CD14-positive monocyte (primary cell): Measurements from ENCODE around the gene EEFSEC. TPM values are rescaled to one million over a fixed set of nuclear protein-coding genes. Genes with fewer than 3 reads are reported as not detected.

Experiments
- DNase-seq, 3 donors: peaks; one replicate each; pipeline ENCODE4 v3.0.0-alpha.2; 2011 to 2022
- H2AFZ ChIP-seq: 2 replicates; pipeline ENCODE4 v1.6.0; 2012; ENCODE audit warnings: mild to moderate bottlenecking, low read depth, low read length, inconsistent platforms; ENCODE audit not compliant: insufficient read depth, poor library complexity, severe bottlenecking
- H3K27ac ChIP-seq, 2 donors: 1 replicate in 1 of 2; 2 replicates in 1 of 2; pipeline ENCODE4 v1.5.1; 2012 to 2013; ENCODE audit warnings: low read length in 2 of 2, control low read depth in 1 of 2, inconsistent platforms in 1 of 2, low read depth in 1 of 2, mild to moderate bottlenecking in 1 of 2
- H3K27me3 ChIP-seq, 2 donors: one replicate each; pipeline versions ENCODE4 v1.6.0 to v1.6.1; 2011 to 2013; ENCODE audit warnings: low read length in 2 of 2; ENCODE audit not compliant: control insufficient read depth in 2 of 2, insufficient read depth in 2 of 2
- H3K36me3 ChIP-seq, 2 donors: replicated peaks in 1 of 2; 1 replicate in 1 of 2; 2 replicates in 1 of 2; pipeline versions ENCODE4 v1.5.1 to v1.6.1; 2012 to 2013; ENCODE audit warnings: low read length in 2 of 2, control low read depth in 1 of 2, inconsistent platforms in 1 of 2, mild to moderate bottlenecking in 1 of 2; ENCODE audit not compliant: insufficient read depth in 2 of 2, control insufficient read depth in 1 of 2
- H3K4me1 ChIP-seq, 2 donors: 1 replicate in 1 of 2; 2 replicates in 1 of 2; pipeline versions ENCODE4 v1.5.1 to v1.6.1; 2012 to 2013; ENCODE audit warnings: low read length in 2 of 2, control low read depth in 1 of 2, inconsistent platforms in 1 of 2, mild to moderate bottlenecking in 1 of 2, moderate library complexity in 1 of 2; ENCODE audit not compliant: insufficient read depth in 2 of 2, control insufficient read depth in 1 of 2
- H3K4me2 ChIP-seq: replicated peaks from 2 replicates; pipeline ENCODE3; 2012; ENCODE audit warnings: low read length, moderate library complexity, mild to moderate bottlenecking; ENCODE audit not compliant: poor library complexity, severe bottlenecking; ENCODE audit errors: extremely low read depth
- H3K4me3 ChIP-seq, 3 experiments: fragments of 200-600 bp in 1 of 3; sonication (generic) in 1 of 3; replicated peaks in 1 of 3; 1 replicate in 2 of 3; 2 replicates in 1 of 3; pipeline ENCODE4 v1.5.1; 2011 to 2013; ENCODE audit warnings: low read length in 3 of 3, mild to moderate bottlenecking in 3 of 3, control low read depth in 2 of 3, low read depth in 2 of 3, inconsistent platforms in 1 of 3, moderate library complexity in 1 of 3
- H3K79me2 ChIP-seq: 2 replicates; pipeline ENCODE4 v1.6.0; 2012; ENCODE audit warnings: mild to moderate bottlenecking, control low read depth, inconsistent platforms, low read length, moderate library complexity; ENCODE audit not compliant: insufficient read depth
- H3K9ac ChIP-seq: 2 replicates; pipeline ENCODE4 v1.6.0; 2017; ENCODE audit warnings: low read length, mild to moderate bottlenecking; ENCODE audit not compliant: insufficient read depth, poor library complexity, severe bottlenecking
- H3K9me3 ChIP-seq, 2 donors: replicated peaks in 1 of 2; 1 replicate in 1 of 2; 2 replicates in 1 of 2; pipeline versions ENCODE4 v1.5.1 to v1.6.1; 2012 to 2013; ENCODE audit warnings: low read length in 2 of 2, control low read depth in 1 of 2; ENCODE audit not compliant: control insufficient read depth in 1 of 2, insufficient read depth in 1 of 2
- H4K20me1 ChIP-seq: 2 replicates; pipeline ENCODE4 v1.6.0; 2012; ENCODE audit warnings: mild to moderate bottlenecking, low read length, control low read depth, moderate library complexity; ENCODE audit not compliant: insufficient read depth
- H3K27ac Mint-ChIP-seq, 7 donors: one replicate each; pipeline ENCODE4 v1.8.0; 2020; ENCODE audit warnings: mild to moderate bottlenecking in 7 of 7, mixed read lengths in 7 of 7, moderate library complexity in 6 of 7, inconsistent platforms in 2 of 7
- H3K27me3 Mint-ChIP-seq, 3 donors: one replicate each; pipeline ENCODE4 v1.8.0; 2021 to 2022; ENCODE audit warnings: low read depth in 3 of 3, mild to moderate bottlenecking in 3 of 3, mixed read lengths in 3 of 3, moderate library complexity in 3 of 3, inconsistent platforms in 1 of 3
- H3K36me3 Mint-ChIP-seq, 2 donors: one replicate each; pipeline ENCODE4 v1.8.0; 2020; ENCODE audit warnings: mixed read lengths in 2 of 2, inconsistent platforms in 1 of 2, mild to moderate bottlenecking in 1 of 2
- H3K4me1 Mint-ChIP-seq: one replicate; pipeline ENCODE4 v1.8.0; 2020; ENCODE audit warnings: mild to moderate bottlenecking, mixed read lengths
- H3K4me3 Mint-ChIP-seq, 2 donors: one replicate each; pipeline ENCODE4 v1.8.0; 2020; ENCODE audit warnings: mild to moderate bottlenecking in 2 of 2, mixed read lengths in 2 of 2, moderate library complexity in 1 of 2
- H3K9me3 Mint-ChIP-seq, 7 donors: one replicate each; pipeline ENCODE4 v1.8.0; 2020 to 2022; ENCODE audit warnings: mixed read lengths in 7 of 7, mild to moderate bottlenecking in 6 of 7, moderate library complexity in 6 of 7, inconsistent platforms in 2 of 7
- WGBS: methylation state at CpG from one replicate; pipeline ENCODE4 v1.1.5; 2013; ENCODE audit warnings: missing lambda C conversion rate; ENCODE audit not compliant: insufficient coverage; 5-methylcytosine and 5-hydroxymethylcytosine counted together
- intact Hi-C, 2 donors: fragments of 100-400 bp; cut with micrococcal nuclease; formaldehyde crosslinking; loops; one replicate each; pipeline versions ENCODE4 v1.15.0 to v1.15.1; 2023
- polyA plus RNA-seq, 3 donors: library from polyadenylated mRNA; depleted of rRNA in 1 of 3; unstranded in 2 of 3; stranded (reverse) in 1 of 3; fragments of 300-500 nt in 2 of 3; fragments of >200 nt in 1 of 3; fragmentation: Illumina TruSeq in 2 of 3; gene quantifications; 1 replicate in 2 of 3; 2 replicates in 1 of 3; pipeline ENCODE4 v1.2.3, GENCODE V29; 2012 to 2021
- TF ChIP-seq, protein P1 (sequence below): fragments of 200-600 bp; IDR thresholded peaks from one replicate; pipeline ENCODE4 v1.8.0; 2022; ENCODE audit warnings: antibody characterized with exemption, mild to moderate bottlenecking

EEFSEC gene
- polyA plus RNA-seq, 3 donors = 13.3 to 14.9 (median 14.9) TPM

DNA sequence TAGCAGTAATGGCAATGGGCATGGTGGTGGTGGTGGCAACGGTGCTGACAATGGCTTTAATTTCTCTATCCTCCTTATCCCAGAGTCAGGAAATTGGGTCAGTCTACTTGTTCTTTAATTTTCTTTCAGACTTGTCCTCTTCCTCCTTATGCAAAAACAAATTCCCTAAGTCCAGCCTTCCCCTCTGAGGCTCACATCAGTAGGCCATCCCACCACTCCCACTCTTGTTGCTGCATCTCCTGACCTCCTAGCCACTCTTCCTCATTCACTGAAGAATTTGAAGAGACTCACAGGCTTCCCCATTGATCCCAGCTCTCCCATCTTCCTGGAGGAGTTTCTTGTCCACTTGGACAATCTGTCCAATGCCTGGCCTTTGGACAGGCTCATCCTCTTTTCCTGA lies 293.5 kb downstream of the EEFSEC start:
- H3K27ac ChIP-seq = no peak overlapping the region
- H3K36me3 ChIP-seq = no peaks in the 10 kb centered on the region
- no peak overlapping the region for H3K4me3 Mint-ChIP-seq
- H3K36me3 Mint-ChIP-seq = no peaks in the 10 kb centered on the region
- H3K27ac Mint-ChIP-seq = no peak overlapping the region
- no CpG with 5 or more reads among the region's 1 CpG for WGBS
- no peaks in the 10 kb centered on the region for H3K9me3 ChIP-seq
- H3K27me3 Mint-ChIP-seq = peaks cover 10 to 22% (median 16%) of the 10 kb centered on the region in 3 donors
- no peak overlapping the region for H2AFZ ChIP-seq
- H4K20me1 ChIP-seq = no peaks in the 10 kb centered on the region
- no peaks in the 10 kb centered on the region for H3K4me1 ChIP-seq
- H3K4me2 ChIP-seq = no peak overlapping the region
- H3K4me1 Mint-ChIP-seq = peaks cover 5% of the 10 kb centered on the region
- H3K9me3 Mint-ChIP-seq = peaks cover 0 to 7% (median 3%) of the 10 kb centered on the region in 7 donors
- H3K27me3 ChIP-seq = peaks cover 0 to 9% of the 10 kb centered on the region in 2 donors
- no peaks in the 10 kb centered on the region for H3K79me2 ChIP-seq
- no peak overlapping the region for H3K4me3 ChIP-seq
- TF ChIP-seq, protein P1, sequence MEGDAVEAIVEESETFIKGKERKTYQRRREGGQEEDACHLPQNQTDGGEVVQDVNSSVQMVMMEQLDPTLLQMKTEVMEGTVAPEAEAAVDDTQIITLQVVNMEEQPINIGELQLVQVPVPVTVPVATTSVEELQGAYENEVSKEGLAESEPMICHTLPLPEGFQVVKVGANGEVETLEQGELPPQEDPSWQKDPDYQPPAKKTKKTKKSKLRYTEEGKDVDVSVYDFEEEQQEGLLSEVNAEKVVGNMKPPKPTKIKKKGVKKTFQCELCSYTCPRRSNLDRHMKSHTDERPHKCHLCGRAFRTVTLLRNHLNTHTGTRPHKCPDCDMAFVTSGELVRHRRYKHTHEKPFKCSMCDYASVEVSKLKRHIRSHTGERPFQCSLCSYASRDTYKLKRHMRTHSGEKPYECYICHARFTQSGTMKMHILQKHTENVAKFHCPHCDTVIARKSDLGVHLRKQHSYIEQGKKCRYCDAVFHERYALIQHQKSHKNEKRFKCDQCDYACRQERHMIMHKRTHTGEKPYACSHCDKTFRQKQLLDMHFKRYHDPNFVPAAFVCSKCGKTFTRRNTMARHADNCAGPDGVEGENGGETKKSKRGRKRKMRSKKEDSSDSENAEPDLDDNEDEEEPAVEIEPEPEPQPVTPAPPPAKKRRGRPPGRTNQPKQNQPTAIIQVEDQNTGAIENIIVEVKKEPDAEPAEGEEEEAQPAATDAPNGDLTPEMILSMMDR = no peak
- no peak for DNase-seq
- H3K9ac ChIP-seq = no peak overlapping the region
- intact Hi-C loops = no loop called here

DNA sequence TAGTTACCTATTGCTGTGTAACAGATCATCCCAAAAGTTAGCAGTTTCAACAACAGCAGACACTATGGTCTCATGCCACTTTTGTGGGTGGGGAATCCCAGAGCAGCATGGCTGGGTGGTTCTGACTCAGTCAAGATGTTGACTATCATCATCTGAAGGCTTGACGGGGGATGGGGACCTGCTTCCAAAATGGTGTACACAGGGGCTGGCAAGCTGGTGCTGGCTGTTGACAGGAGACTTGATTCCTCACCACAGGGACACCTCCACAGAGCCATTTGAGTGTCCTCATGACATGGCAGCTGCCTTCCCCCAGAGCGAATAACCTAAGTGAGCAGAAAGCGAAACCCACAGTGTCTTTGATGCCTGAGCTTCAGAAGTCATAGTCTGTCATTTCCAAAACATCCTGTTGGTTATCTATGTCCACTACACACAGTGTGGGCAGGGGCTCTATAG lies 294.3 kb downstream of the EEFSEC start:
- no peak overlapping the region for H2AFZ ChIP-seq
- H3K79me2 ChIP-seq = no peaks in the 10 kb centered on the region
- DNase-seq = no peak
- WGBS = 96% methylated on average over 3 of the region's 3 CpGs
- TF ChIP-seq, protein P1 = no peak
- H3K9me3 Mint-ChIP-seq = peaks cover 0 to 7% (median 3%) of the 10 kb centered on the region in 7 donors
- no peak overlapping the region for H3K4me3 ChIP-seq
- H3K4me3 Mint-ChIP-seq = no peak overlapping the region
- H3K9me3 ChIP-seq = no peaks in the 10 kb centered on the region
- intact Hi-C loops = no loop called here
- H3K27ac Mint-ChIP-seq = no peak overlapping the region
- H3K36me3 Mint-ChIP-seq = no peaks in the 10 kb centered on the region
- H3K27ac ChIP-seq = no peak overlapping the region
- no peak overlapping the region for H3K4me2 ChIP-seq
- H3K4me1 Mint-ChIP-seq = peaks cover 5% of the 10 kb centered on the region
- H3K4me1 ChIP-seq = no peaks in the 10 kb centered on the region
- H3K36me3 ChIP-seq = no peaks in the 10 kb centered on the region
- H3K27me3 ChIP-seq = peaks cover 0 to 9% of the 10 kb centered on the region in 2 donors
- peaks cover 13 to 26% (median 18%) of the 10 kb centered on the region in 3 donors for H3K27me3 Mint-ChIP-seq
- H3K9ac ChIP-seq = no peak overlapping the region
- no peaks in the 10 kb centered on the region for H4K20me1 ChIP-seq
